Right lobe of liver (tissue), 4 donors: ENCODE data around the gene TPD52L2.

ENCODE experiments used
- POLR2A ChIP-seq: fragments of 450-650 bp; IDR thresholded peaks from one replicate; pipeline ENCODE4 v1.6.1; 2017; ENCODE audit warnings: antibody characterized with exemption, mild to moderate bottlenecking
- TF ChIP-seq, protein P1 (sequence below), 4 donors: fragments of 200-600 bp in 3 of 4; fragments of 450-650 bp in 1 of 4; IDR thresholded peaks; one replicate each; pipeline versions ENCODE4 v1.5.1 to v1.8.0; 2016 to 2022; ENCODE audit warnings: antibody characterized with exemption in 4 of 4, mild to moderate bottlenecking in 2 of 4
- donor health status: DM: no; HTN: no; CAD: no.
- donor health status: DM: no; HTN: no; CAD: no.
- donor health status: DM: no; HTN: yes; CAD: no.

DNA sequence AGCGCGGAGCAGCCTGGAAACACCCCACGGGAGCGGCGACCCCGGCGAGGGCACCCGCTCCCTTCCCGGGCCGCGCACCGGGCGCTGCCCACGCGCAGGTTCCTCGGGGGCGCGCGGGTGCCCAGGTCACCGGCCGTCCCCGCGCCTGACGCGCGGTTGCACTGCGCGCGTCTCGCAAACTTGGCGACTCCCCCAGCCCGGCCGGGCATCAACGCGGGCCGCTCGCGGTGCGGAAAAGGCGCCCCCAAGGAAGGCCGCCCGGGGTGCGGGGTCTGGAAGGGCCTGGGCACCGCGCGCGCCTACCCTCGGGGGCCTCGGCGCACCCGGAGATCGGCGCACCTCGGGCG is 33.5 kb upstream of the TPD52L2 start:
- TF ChIP-seq, protein P1, sequence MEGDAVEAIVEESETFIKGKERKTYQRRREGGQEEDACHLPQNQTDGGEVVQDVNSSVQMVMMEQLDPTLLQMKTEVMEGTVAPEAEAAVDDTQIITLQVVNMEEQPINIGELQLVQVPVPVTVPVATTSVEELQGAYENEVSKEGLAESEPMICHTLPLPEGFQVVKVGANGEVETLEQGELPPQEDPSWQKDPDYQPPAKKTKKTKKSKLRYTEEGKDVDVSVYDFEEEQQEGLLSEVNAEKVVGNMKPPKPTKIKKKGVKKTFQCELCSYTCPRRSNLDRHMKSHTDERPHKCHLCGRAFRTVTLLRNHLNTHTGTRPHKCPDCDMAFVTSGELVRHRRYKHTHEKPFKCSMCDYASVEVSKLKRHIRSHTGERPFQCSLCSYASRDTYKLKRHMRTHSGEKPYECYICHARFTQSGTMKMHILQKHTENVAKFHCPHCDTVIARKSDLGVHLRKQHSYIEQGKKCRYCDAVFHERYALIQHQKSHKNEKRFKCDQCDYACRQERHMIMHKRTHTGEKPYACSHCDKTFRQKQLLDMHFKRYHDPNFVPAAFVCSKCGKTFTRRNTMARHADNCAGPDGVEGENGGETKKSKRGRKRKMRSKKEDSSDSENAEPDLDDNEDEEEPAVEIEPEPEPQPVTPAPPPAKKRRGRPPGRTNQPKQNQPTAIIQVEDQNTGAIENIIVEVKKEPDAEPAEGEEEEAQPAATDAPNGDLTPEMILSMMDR (IDR thresholded peaks at IDR 0.05): no peak
- TF ChIP-seq POLR2A: no peak
